ENCODE data around the gene SLMAP. TPM values are rescaled to one million over a fixed set of nuclear protein-coding genes. Genes with fewer than 3 reads are reported as not detected.
A peak's percentile ranks its signal among the peaks of the same experiment; 100 is the strongest.

The SLMAP gene
- total and polyA plus RNA-seq, 2 of the 13 experiments (the other 11 are each of a cell fraction or from before 2014, with no cell fraction given): 24.0 to 48.3 TPM

GRCh38 chr3:57826952-57827723 is 71.0 kb downstream of the SLMAP start (continued):
- TF ChIP-seq SPEN (CRISPR knock-in tag; IDR thresholded peaks at IDR 0.05; ENCODE audit: low read depth) (no peak), ZNF446 (CRISPR knock-in tag; IDR thresholded peaks at IDR 0.05) (no peak), ZNF292 (CRISPR knock-in tag; IDR thresholded peaks at IDR 0.05; ENCODE audit: borderline replicate concordance, low read depth) (no peak), TGIF2 (CRISPR knock-in tag; IDR thresholded peaks at IDR 0.05) (no peak), SMAD3 (CRISPR knock-in tag; IDR thresholded peaks at IDR 0.05) (peak; percentile 34; the same call in 1 of the 2 replicates), MTF1 (CRISPR knock-in tag; IDR thresholded peaks at IDR 0.05) (no peak), SOX6 (IDR thresholded peaks at IDR 0.05) (no peak), SOX6 (CRISPR knock-in tag; IDR thresholded peaks at IDR 0.05) (peak; percentile 92), LBX2 (CRISPR knock-in tag; IDR thresholded peaks at IDR 0.05; ENCODE audit: borderline replicate concordance) (no peak), KLF9 (CRISPR knock-in tag; IDR thresholded peaks at IDR 0.05; ENCODE audit: low read depth) (no peak), ZKSCAN5 (CRISPR knock-in tag; IDR thresholded peaks at IDR 0.05) (no peak), FOXM1 (CRISPR knock-in tag; IDR thresholded peaks at IDR 0.05) (no peak), THYN1 (CRISPR knock-in tag; IDR thresholded peaks at IDR 0.05; ENCODE audit: borderline replicate concordance, low read depth) (no peak), ZNF18 (CRISPR knock-in tag; IDR thresholded peaks at IDR 0.05; ENCODE audit: insufficient replicate concordance) (no peak), GABPA (IDR thresholded peaks at IDR 0.05; ENCODE audit: low read depth, low read length) (no peak), GABPA (CRISPR knock-in tag; IDR thresholded peaks at IDR 0.05; ENCODE audit: low read depth) (no peak), ZSCAN30 (CRISPR knock-in tag; IDR thresholded peaks at IDR 0.05) (no peak), SSRP1 (CRISPR knock-in tag; IDR thresholded peaks at IDR 0.05) (no peak), ZNF407 (CRISPR knock-in tag; IDR thresholded peaks at IDR 0.05; ENCODE audit: not compliant biosample characterization) (no peak), GATAD1 (CRISPR knock-in tag; IDR thresholded peaks at IDR 0.05) (0 out of 2 replicates have a peak, but pooled peaks have one; percentile 32), ADNP (CRISPR knock-in tag; IDR thresholded peaks at IDR 0.05) (no peak), KDM2A (CRISPR knock-in tag; IDR thresholded peaks at IDR 0.05; ENCODE audit: borderline replicate concordance, low read depth) (no peak)
